HG02938 (cell line): ENCODE results near the gene IFNG-AS1.

ENCODE experiments used
- ATAC-seq: cut with Tn5 transposase; IDR thresholded peaks from one replicate; pipeline ENCODE4 v1.9.1; 2021; ENCODE audit warnings: mild to moderate bottlenecking, moderate library complexity; ENCODE audit not compliant: unreplicated experiment

IFNG-AS1 gene

DNA sequence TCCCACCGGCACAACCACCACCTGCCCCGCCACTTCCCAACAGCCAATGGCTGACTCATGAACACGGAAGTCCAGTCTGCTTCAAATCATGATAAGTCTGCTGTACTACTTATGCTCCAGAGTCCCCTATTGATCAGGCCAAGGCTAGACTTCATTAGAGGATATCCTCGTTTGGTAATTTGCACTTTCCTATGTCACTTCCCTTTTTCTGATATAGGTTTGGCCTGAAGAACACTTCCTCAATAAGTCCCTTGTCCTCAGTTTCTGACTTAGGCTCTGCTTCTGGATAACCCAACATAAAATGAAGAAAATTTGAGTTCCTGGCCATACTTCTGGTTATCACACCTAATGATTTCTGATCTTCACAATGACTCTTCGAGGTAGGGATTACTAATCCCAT, 45.3 kb downstream of the IFNG-AS1 start:
- ATAC-seq, result no peak

- no peak for ATAC-seq
These were observed 47.4 kb downstream of the IFNG-AS1 start for GRCh38 chr12:68036642-68037041.

DNA sequence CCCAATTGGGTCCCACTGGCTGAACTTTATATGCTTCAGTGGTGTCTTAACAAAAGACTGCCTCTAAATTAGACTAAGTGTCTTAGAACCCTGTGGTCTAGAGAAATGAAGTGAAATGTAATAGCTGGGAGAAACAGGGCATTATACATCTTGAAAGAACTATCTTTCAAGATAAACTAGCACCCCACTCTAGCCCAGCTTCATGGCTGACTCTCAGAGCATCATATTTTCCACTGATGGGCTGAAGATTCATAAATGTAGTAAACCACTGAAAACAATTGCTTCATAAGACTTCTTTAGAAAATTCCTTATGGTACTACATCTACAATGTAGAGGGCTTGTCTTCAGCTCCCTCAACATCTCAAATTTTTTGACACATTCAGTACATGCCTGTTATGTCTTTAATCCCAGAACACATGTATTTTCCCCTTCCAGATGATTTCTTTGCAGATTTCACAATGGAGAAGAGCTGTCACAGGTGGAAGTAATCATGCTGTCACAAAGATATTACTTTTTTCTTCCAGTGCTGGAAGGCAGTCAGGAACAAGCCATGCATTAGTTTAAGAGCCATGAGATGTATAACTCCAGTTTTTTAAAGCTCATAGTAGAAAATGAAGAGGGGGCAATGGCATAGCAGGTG, 48.5 kb downstream of the IFNG-AS1 start:
- ATAC-seq, result no peak

- no peak for ATAC-seq
These were observed 49.4 kb downstream of the IFNG-AS1 start for GRCh38 chr12:68038650-68039049.

GRCh38 chr12:68040450-68041075, 51.3 kb downstream of the IFNG-AS1 start:
- ATAC-seq, result no peak

DNA sequence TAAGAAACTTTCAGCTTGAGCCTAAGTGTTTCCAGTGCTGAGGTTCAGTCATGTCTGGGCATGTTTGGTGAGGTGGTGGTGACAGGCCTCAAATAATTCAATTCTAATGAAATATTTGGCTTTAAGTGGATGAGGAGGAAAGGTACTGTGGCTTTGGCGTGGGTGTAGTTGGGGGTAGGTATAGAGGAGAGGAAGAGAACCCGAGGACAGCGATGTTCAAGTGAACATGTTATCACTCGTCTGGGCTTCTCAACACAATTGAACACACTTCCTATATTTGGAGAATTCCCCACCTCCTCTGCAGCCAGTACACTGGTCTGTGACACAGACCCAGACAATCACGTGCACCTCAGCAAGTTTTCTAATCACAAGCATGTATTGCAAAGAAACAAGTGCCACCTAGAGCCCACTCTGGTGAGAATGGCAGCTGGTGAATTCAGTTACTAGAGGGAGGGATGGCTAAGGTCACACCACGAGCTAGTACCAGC, 53.0 kb downstream of the IFNG-AS1 start:
- peak; percentile 63 for ATAC-seq

GRCh38 chr12:68043435-68043834, 54.2 kb downstream of the IFNG-AS1 start:
- ATAC-seq, result no peak

GRCh38 chr12:68048648-68049297, 59.5 kb downstream of the IFNG-AS1 start:
- ATAC-seq, result no peak

DNA sequence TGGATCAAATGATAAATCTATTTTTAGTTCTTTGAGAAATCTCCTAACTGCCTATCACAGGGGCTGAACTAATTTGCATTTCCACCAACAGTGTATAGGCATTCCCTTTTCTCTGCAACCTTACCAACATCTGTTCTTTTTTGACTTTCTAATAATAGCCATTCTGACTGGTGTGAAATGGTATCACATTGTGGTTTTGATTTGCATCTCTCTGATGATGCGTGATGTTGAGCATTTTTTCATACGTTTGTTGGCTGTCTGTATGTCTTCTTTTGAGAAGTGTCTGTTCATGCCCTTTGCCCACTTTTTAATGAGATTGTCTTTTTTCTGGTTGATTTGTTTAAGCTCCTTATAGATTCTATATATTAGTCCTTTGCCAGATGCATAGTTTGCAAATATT, 67.1 kb downstream of the IFNG-AS1 start:
- no peak for ATAC-seq

- no peak for ATAC-seq
These were observed 74.8 kb downstream of the IFNG-AS1 start for GRCh38 chr12:68063900-68064590.

DNA sequence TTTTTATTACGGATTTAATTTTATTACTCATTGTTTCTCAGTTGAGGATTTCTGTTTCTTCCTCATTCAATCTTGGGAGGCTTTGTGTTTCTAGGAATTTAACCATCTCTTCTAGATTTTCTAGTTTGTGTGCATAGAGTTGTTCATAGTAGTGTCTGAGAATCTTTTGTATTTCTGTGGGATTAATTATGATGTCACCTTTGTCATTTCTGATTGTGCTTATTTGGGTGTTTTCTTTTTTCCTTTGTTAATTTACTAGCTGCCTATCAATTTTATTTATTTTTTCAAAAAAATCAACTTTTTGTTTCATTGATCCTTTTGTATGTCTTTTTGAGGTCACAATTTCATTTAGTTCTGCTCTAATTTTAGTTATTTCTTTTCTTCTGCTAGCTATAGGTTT, 75.9 kb downstream of the IFNG-AS1 start:
- ATAC-seq, result no peak

- ATAC-seq, result no peak
These were observed 76.4 kb downstream of the IFNG-AS1 start for GRCh38 chr12:68065687-68066086.

DNA sequence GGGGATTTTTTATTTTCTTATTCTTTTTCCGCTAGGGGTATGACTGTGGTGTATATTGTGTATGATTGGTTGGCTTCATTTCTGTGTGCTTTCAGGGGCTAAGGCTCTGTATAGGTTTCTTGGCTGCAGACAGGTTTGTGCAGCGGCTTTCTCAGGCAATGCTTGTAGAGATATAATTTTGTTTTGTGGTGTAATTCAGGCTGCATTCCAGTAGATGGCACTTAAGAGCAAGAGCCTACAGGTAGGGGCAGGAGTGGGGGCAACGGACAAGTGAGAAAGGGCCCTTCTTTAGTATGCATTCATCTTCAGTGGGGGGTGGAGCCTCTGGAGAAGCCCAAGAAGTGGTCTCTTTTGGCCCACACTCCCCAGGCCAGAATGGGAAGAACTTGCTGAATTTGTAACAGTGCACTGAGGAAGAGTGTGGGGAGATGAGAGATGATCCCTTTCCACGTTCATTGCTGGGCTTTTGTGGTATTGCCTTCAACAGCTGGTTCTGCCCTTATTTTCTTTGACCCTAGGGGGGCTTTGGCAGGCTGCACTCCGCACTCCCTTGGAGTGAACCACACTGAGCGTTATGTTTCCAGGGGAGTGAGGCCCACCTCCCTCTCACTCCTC, 78.6 kb downstream of the IFNG-AS1 start:
- ATAC-seq, result no peak

- ATAC-seq, result no peak
These were observed 80.0 kb downstream of the IFNG-AS1 start for GRCh38 chr12:68069275-68069674.
